Upper lobe of left lung (tissue), 4 donors: ENCODE measurements around the gene PCYOX1L.

Experiments used
- EP300 ChIP-seq, 4 donors: sonication (generic); formaldehyde crosslinking; IDR thresholded peaks; one replicate each; pipeline ENCODE4 v1.5.1; 2017; ENCODE audit warnings: antibody characterized with exemption in 4 of 4, control low read depth in 2 of 4
- POLR2A ChIP-seq, 4 donors: fragments of 450-650 bp; IDR thresholded peaks; one replicate each; pipeline ENCODE4 v1.5.1; 2016 to 2017; ENCODE audit warnings: antibody characterized with exemption in 4 of 4, mild to moderate bottlenecking in 2 of 4
- POLR2AphosphoS5 ChIP-seq, 2 donors: sonication (generic); formaldehyde crosslinking; IDR thresholded peaks; one replicate each; pipeline ENCODE4 v1.5.1; 2017; ENCODE audit warnings: antibody characterized with exemption in 2 of 2
- TF ChIP-seq, protein P1 (sequence below), 6 experiments: fragments of 450-650 bp in 4 of 6; fragments of 200-600 bp in 2 of 6; sonication (generic) in 2 of 6; IDR thresholded peaks; one replicate each; pipeline ENCODE4 v1.5.1; 2016 to 2019; ENCODE audit warnings: antibody characterized with exemption in 6 of 6

DNA sequence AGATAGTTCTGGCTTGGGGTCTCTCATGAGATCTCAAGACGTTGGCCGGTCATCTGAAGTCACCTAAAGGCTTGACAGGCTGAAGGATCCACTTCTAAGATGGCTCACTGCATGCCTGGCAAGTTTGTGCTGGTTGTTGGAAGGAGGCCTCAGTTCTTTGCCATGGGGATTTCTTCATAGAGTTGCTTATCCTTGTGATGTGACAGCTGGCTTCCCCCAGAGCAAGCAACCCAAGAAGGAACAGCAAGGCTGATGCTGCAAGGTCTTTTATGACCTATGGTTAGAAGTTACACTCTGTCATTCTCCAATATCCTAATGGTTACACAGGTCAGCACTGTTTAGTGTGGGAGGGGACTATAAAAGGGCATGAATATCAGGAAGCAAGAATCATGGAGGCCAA, 33.2 kb upstream of the PCYOX1L start:
- TF ChIP-seq, protein P1, sequence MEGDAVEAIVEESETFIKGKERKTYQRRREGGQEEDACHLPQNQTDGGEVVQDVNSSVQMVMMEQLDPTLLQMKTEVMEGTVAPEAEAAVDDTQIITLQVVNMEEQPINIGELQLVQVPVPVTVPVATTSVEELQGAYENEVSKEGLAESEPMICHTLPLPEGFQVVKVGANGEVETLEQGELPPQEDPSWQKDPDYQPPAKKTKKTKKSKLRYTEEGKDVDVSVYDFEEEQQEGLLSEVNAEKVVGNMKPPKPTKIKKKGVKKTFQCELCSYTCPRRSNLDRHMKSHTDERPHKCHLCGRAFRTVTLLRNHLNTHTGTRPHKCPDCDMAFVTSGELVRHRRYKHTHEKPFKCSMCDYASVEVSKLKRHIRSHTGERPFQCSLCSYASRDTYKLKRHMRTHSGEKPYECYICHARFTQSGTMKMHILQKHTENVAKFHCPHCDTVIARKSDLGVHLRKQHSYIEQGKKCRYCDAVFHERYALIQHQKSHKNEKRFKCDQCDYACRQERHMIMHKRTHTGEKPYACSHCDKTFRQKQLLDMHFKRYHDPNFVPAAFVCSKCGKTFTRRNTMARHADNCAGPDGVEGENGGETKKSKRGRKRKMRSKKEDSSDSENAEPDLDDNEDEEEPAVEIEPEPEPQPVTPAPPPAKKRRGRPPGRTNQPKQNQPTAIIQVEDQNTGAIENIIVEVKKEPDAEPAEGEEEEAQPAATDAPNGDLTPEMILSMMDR (IDR thresholded peaks at IDR 0.05) = no peak
- TF ChIP-seq POLR2A (IDR thresholded peaks at IDR 0.05) (no peak), POLR2AphosphoS5 (IDR thresholded peaks at IDR 0.05) (no peak), EP300 (IDR thresholded peaks at IDR 0.05) (no peak)
